Suprapubic skin (tissue), 3 donors: Measurements from ENCODE around the gene TMEM179.

Source experiments
- POLR2A ChIP-seq, 2 donors: fragments of 450-650 bp; IDR thresholded peaks; one replicate each; pipeline ENCODE4 v1.6.1; 2017; ENCODE audit warnings: antibody characterized with exemption in 2 of 2, mild to moderate bottlenecking in 2 of 2, moderate library complexity in 2 of 2
- TF ChIP-seq, protein P1 (sequence below), 2 donors: fragments of 200-600 bp in 1 of 2; fragments of 450-650 bp in 1 of 2; sonication (generic) in 1 of 2; IDR thresholded peaks; one replicate each; pipeline ENCODE4 v1.5.1; 2016 to 2019; ENCODE audit warnings: antibody characterized with exemption in 2 of 2, mild to moderate bottlenecking in 1 of 2, moderate library complexity in 1 of 2

DNA sequence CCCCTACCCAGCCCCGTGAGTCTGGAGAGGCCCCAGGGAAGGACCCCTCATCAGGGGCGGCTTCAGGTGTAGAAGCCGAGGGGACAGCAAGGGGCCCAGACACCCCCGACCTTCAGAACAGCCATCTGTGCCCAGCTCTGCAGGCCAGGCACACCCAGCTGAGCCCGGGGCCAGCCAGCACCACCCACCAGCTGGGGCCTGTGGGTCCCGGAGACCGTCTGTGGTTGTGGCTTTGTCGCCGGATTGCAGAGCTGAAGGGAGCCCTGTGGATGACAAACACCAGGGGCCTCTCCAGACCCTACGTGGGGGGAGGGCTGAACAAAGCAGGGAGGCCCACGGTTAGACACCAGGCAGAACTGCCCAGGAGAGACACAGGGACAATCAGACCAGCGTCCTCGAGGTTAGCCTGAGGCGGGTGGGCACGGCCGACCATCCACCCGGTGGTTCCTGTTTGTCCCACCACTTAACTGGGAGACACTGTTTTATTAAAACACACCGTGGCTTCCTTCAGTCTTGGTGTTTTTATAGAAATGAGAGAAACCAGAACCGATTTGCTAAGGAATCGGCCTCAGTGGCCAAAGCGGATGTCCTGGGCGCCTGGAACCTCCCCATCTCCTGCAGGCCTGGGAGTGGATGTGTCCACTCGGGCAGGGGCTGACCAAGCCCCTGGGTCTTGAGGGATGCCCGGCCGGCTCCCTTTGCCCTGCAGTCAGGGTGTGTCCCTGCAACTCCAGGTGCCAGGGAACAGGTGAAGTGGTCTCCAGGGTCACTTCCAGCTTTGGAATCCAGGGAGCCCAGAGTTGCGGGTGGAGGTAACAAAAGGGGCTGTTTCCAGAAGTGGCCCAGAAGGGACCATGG lies 15.0 kb downstream of the TMEM179 start:
- TF ChIP-seq, protein P1, sequence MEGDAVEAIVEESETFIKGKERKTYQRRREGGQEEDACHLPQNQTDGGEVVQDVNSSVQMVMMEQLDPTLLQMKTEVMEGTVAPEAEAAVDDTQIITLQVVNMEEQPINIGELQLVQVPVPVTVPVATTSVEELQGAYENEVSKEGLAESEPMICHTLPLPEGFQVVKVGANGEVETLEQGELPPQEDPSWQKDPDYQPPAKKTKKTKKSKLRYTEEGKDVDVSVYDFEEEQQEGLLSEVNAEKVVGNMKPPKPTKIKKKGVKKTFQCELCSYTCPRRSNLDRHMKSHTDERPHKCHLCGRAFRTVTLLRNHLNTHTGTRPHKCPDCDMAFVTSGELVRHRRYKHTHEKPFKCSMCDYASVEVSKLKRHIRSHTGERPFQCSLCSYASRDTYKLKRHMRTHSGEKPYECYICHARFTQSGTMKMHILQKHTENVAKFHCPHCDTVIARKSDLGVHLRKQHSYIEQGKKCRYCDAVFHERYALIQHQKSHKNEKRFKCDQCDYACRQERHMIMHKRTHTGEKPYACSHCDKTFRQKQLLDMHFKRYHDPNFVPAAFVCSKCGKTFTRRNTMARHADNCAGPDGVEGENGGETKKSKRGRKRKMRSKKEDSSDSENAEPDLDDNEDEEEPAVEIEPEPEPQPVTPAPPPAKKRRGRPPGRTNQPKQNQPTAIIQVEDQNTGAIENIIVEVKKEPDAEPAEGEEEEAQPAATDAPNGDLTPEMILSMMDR (IDR thresholded peaks at IDR 0.05): no peak
- TF ChIP-seq POLR2A (IDR thresholded peaks at IDR 0.05): no peak
